ENCODE results near the gene UBE2I. TPM values are rescaled to one million over a fixed set of nuclear protein-coding genes. Genes with fewer than 3 reads are reported as not detected.

UBE2I gene
- polyA plus RNA-seq, 2 of the 4 experiments (the other 2 are of a cell fraction), result 170 to 208 TPM

DNA sequence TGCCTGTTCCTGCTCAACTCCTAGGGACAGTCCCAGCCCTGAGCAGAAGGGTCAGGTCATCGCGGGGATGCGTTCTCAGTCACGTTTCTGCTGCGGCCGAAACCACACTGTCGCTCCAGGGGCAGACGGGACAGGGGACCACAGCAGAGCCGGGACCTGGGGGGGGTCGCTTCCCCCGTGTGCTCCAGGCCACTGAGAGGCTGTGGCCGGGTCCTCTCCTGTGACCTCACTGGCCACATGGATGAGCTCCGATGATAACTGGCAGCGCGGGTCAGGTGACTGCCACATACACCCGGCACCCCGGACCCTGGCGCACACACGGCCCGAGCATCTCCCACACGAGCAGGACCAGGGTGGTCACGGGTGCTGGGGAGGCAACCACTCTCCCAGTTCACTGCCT, 55.1 kb downstream of the UBE2I start:
- no peak for FAIRE-seq
- ChIA-PET CTCF (interaction anchor here (0.6 to 9.1 kb wide), 14 partner anchors 9 to 1312 kb away, joined by 3 to 127 read pairs (median 7); no protein-coding TSS in a partner anchor), POLR2A (interaction anchor here (0.6 to 1.9 kb wide), 3 partner anchors 14 to 56 kb away, joined by 3 to 8 read pairs (median 3); partner anchors contain the start of gene UQCC4)
- ATAC-seq, result no peak
- Histone ChIP-seq H3K9me3 (no peaks in the 10 kb centered on the region), H3K4me2 (no peak overlapping the region), H3K4me1 (peaks cover 3% of the 10 kb centered on the region; the same call in 1 of the 3 replicates), H3K4me3 (no peak overlapping the region), H3K27ac (no peak overlapping the region)
- no peak for DNase-seq (ENCODE audit: low read depth in 1 of 2, low spot score in 1 of 2)
- TF ChIP-seq, protein P1, sequence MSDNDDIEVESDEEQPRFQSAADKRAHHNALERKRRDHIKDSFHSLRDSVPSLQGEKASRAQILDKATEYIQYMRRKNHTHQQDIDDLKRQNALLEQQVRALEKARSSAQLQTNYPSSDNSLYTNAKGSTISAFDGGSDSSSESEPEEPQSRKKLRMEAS (IDR thresholded peaks at IDR 0.05), result no peak
- TF ChIP-seq, protein P2, sequence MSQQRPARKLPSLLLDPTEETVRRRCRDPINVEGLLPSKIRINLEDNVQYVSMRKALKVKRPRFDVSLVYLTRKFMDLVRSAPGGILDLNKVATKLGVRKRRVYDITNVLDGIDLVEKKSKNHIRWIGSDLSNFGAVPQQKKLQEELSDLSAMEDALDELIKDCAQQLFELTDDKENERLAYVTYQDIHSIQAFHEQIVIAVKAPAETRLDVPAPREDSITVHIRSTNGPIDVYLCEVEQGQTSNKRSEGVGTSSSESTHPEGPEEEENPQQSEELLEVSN (IDR thresholded peaks at IDR 0.05; ENCODE audit: borderline replicate concordance, low read depth), result no peak
- TF ChIP-seq CHD2 (IDR thresholded peaks at IDR 0.05; ENCODE audit: low read length, partially characterized antibody), result no peak
- no peak for TF ChIP-seq FOSL2 (IDR thresholded peaks at IDR 0.05)
- no peak for TF ChIP-seq FOSL2 (CRISPR knock-in tag; IDR thresholded peaks at IDR 0.05)
- WGBS (ENCODE audit: missing lambda C conversion rate), result 89% methylated on average over 22 of the region's 22 CpGs

DNA sequence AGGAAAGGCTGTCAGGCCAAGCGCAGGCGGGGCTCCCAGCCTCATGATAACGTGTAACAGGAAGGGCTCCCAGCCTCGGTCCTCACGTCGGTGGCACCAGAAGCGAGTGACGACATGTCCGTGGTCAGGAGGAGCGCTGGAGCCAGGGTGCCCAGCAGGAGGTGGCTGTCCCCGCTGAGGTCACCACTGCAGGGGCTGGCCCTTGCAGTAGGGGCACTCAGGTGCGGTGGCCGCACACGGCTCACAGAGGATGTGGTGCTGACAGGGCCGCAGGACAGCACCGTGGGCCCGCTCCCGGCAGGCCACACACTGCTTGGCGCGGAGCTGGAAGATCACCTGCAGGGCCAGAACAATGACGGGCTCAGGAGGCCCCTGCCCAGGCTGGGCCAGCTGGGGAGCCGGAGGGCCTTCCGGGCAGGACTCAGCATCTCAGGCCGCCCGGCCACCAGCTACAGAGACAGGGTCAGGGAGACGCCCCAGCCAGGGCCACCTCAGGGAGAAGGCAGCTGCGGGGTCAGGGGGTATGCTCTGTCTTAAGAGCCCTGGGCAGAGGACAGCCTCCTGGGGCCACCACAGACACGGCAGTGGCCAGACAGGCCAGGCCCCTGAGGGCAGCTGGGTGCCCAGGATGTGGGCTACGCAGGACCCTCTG, 56.8 kb downstream of the UBE2I start:
- TF ChIP-seq, protein P2 (IDR thresholded peaks at IDR 0.05; ENCODE audit: borderline replicate concordance, low read depth), result no peak
- no peak for TF ChIP-seq CBX2 (IDR thresholded peaks at IDR 0.05; ENCODE audit: borderline replicate concordance, low read depth)
- TF ChIP-seq, protein P3, sequence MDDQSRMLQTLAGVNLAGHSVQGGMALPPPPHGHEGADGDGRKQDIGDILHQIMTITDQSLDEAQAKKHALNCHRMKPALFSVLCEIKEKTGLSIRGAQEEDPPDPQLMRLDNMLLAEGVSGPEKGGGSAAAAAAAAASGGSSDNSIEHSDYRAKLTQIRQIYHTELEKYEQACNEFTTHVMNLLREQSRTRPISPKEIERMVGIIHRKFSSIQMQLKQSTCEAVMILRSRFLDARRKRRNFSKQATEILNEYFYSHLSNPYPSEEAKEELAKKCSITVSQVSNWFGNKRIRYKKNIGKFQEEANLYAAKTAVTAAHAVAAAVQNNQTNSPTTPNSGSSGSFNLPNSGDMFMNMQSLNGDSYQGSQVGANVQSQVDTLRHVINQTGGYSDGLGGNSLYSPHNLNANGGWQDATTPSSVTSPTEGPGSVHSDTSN (IDR thresholded peaks at IDR 0.05), result no peak
- TF ChIP-seq ZFP36 (IDR thresholded peaks at IDR 0.05; ENCODE audit: borderline replicate concordance, partially characterized antibody), result no peak
- no peak for TF ChIP-seq BHLHE40 (IDR thresholded peaks at IDR 0.05; ENCODE audit: low read depth, low read length)
- TF ChIP-seq MAZ (IDR thresholded peaks at IDR 0.05; ENCODE audit: borderline replicate concordance, low read depth, low read length), result no peak
- no peak for TF ChIP-seq NFE2L2 (conservative IDR thresholded peaks at IDR 0.05; ENCODE audit: low read length)
- TF ChIP-seq, protein P4, sequence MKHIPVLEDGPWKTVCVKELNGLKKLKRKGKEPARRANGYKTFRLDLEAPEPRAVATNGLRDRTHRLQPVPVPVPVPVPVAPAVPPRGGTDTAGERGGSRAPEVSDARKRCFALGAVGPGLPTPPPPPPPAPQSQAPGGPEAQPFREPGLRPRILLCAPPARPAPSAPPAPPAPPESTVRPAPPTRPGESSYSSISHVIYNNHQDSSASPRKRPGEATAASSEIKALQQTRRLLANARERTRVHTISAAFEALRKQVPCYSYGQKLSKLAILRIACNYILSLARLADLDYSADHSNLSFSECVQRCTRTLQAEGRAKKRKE (CRISPR knock-in tag; IDR thresholded peaks at IDR 0.05; ENCODE audit: low read depth), result no peak
- no peak for TF ChIP-seq ZC3H11A (IDR thresholded peaks at IDR 0.05)
- no peak for TF ChIP-seq HOXB13 (CRISPR knock-in tag; IDR thresholded peaks at IDR 0.05; ENCODE audit: low read depth)
- no peak for TF ChIP-seq HOXA7 (CRISPR knock-in tag; IDR thresholded peaks at IDR 0.05)
- no peak for TF ChIP-seq EP300 (IDR thresholded peaks at IDR 0.05)
- TF ChIP-seq SMC3 (IDR thresholded peaks at IDR 0.05), result no peak
- TF ChIP-seq RNF2 (IDR thresholded peaks at IDR 0.05; ENCODE audit: borderline replicate concordance, low read depth), result no peak
- TF ChIP-seq, protein P5, sequence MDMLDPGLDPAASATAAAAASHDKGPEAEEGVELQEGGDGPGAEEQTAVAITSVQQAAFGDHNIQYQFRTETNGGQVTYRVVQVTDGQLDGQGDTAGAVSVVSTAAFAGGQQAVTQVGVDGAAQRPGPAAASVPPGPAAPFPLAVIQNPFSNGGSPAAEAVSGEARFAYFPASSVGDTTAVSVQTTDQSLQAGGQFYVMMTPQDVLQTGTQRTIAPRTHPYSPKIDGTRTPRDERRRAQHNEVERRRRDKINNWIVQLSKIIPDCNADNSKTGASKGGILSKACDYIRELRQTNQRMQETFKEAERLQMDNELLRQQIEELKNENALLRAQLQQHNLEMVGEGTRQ (IDR thresholded peaks at IDR 0.05), result no peak
- no peak for TF ChIP-seq GATA3 (IDR thresholded peaks at IDR 0.05; ENCODE audit: borderline replicate concordance)
- POLR2A ChIA-PET, result interaction anchor here (1.3 kb wide), 1 partner anchor 12 kb away, joined by 4 read pairs; no protein-coding TSS in a partner anchor
- Histone ChIP-seq H3K4me1 (peaks cover 3% of the 10 kb centered on the region; the same call in 1 of the 3 replicates), H3K4me2 (no peak overlapping the region), H3K27ac (no peak overlapping the region), H3K9me3 (no peaks in the 10 kb centered on the region), H3K4me3 (no peak overlapping the region)
- DNase-seq (ENCODE audit: low read depth in 1 of 2, low spot score in 1 of 2) (no peak), FAIRE-seq (no peak), ATAC-seq (peak; percentile 5 to 7; a peak in 3 of 6 replicates)
- 94% methylated on average over 23 of the region's 29 CpGs for WGBS (ENCODE audit: missing lambda C conversion rate)
- CTCF ChIA-PET, result interaction anchor here (0.8 to 9.1 kb wide), 4 partner anchors 11 to 47 kb away, joined by 3 to 127 read pairs (median 40); no protein-coding TSS in a partner anchor
